Trophoblast cell (in vitro differentiated cells and primary cell): ENCODE data around the gene IDS.
"Not testable (repeated sequence)": the region's sequence is repeated elsewhere in the genome, so short reads cannot be mapped to it uniquely, and the experiment has no call there.

Source experiments
- DNase-seq, 2 donors: peaks; one replicate each; pipeline ENCODE4 v3.0.0-alpha.2; 2016
- H2AFZ ChIP-seq: 2 replicates; pipeline ENCODE4 v1.6.1; 2013; ENCODE audit warnings: low read length, moderate library complexity, mild to moderate bottlenecking; ENCODE audit not compliant: insufficient read depth, poor library complexity
- H2AK5ac ChIP-seq: 2 replicates; pipeline ENCODE4 v1.6.1; 2013; ENCODE audit warnings: mild to moderate bottlenecking, low read length
- H2BK120ac ChIP-seq: 2 replicates; pipeline ENCODE4 v1.6.1; 2013; ENCODE audit warnings: low read length, mild to moderate bottlenecking, moderate library complexity; ENCODE audit not compliant: insufficient read depth, poor library complexity
- H2BK12ac ChIP-seq: 2 replicates; pipeline ENCODE4 v1.6.1; 2013; ENCODE audit warnings: mild to moderate bottlenecking, low read length, moderate library complexity
- H2BK5ac ChIP-seq: 2 replicates; pipeline ENCODE4 v1.6.1; 2013; ENCODE audit warnings: low read length, low read depth, moderate library complexity, mild to moderate bottlenecking; ENCODE audit not compliant: poor library complexity
- H3K14ac ChIP-seq: 2 replicates; pipeline ENCODE4 v1.6.1; 2013; ENCODE audit warnings: mild to moderate bottlenecking, low read length
- H3K18ac ChIP-seq: 2 replicates; pipeline ENCODE4 v1.6.1; 2013; ENCODE audit warnings: mild to moderate bottlenecking, low read length
- H3K23ac ChIP-seq: 2 replicates; pipeline ENCODE4 v1.6.1; 2013; ENCODE audit warnings: low read length
- H3K27ac ChIP-seq: 2 replicates; pipeline ENCODE4 v1.5.1; 2013; ENCODE audit warnings: low read depth, mild to moderate bottlenecking, inconsistent platforms, low read length, moderate library complexity
- H3K27me3 ChIP-seq: 2 replicates; pipeline ENCODE4 v1.6.1; 2013; ENCODE audit warnings: inconsistent platforms, mild to moderate bottlenecking, low read length, moderate library complexity; ENCODE audit not compliant: insufficient read depth
- H3K36me3 ChIP-seq, 2 experiments: 1 replicate in 1 of 2; 2 replicates in 1 of 2; pipeline ENCODE4 v1.6.1; 2013; ENCODE audit warnings: low read length in 2 of 2, mild to moderate bottlenecking in 2 of 2, moderate library complexity in 1 of 2; ENCODE audit not compliant: insufficient read depth in 2 of 2, control insufficient read depth in 1 of 2
- H3K4ac ChIP-seq: 2 replicates; pipeline ENCODE4 v1.6.1; 2013; ENCODE audit warnings: low read depth, mild to moderate bottlenecking, low read length, moderate library complexity
- H3K4me1 ChIP-seq, 2 experiments: 1 replicate in 1 of 2; 2 replicates in 1 of 2; pipeline ENCODE4 v1.6.1; 2013; ENCODE audit warnings: low read length in 2 of 2, mild to moderate bottlenecking in 2 of 2, moderate library complexity in 1 of 2; ENCODE audit not compliant: insufficient read depth in 2 of 2, control insufficient read depth in 1 of 2
- H3K4me2 ChIP-seq: 2 replicates; pipeline ENCODE4 v1.6.1; 2013; ENCODE audit warnings: inconsistent platforms, mild to moderate bottlenecking, low read length, moderate library complexity
- H3K4me3 ChIP-seq: 2 replicates; pipeline ENCODE4 v1.5.1; 2013; ENCODE audit warnings: mild to moderate bottlenecking, low read depth, low read length, inconsistent platforms
- H3K79me1 ChIP-seq: one replicate; pipeline ENCODE4 v1.6.1; 2013; ENCODE audit warnings: low read length
- H3K79me2 ChIP-seq: 2 replicates; pipeline ENCODE4 v1.6.1; 2013; ENCODE audit warnings: low read length, mild to moderate bottlenecking; ENCODE audit not compliant: control insufficient read depth, insufficient read depth, poor library complexity
- H3K9ac ChIP-seq: 2 replicates; pipeline ENCODE4 v1.6.1; 2013; ENCODE audit warnings: mild to moderate bottlenecking, low read length
- H3K9me3 ChIP-seq: 2 replicates; pipeline ENCODE4 v1.6.1; 2013; ENCODE audit warnings: low read depth, mild to moderate bottlenecking, control low read depth, inconsistent platforms, low read length; ENCODE audit not compliant: insufficient read depth
- H4K12ac ChIP-seq: 2 replicates; pipeline ENCODE4 v1.6.1; 2013; ENCODE audit warnings: low read depth, mild to moderate bottlenecking, low read length, moderate library complexity
- H4K8ac ChIP-seq: 2 replicates; pipeline ENCODE4 v1.6.1; 2013; ENCODE audit warnings: low read depth, mild to moderate bottlenecking, low read length, moderate library complexity
- H4K91ac ChIP-seq: one replicate; pipeline ENCODE4 v1.6.1; 2013; ENCODE audit warnings: low read depth, mild to moderate bottlenecking, low read length, moderate library complexity
- WGBS: extraction: QIAGEN DNeasy Blood & Tissue Kit; methylation state at CpG from one replicate; pipeline ENCODE4 v1.1.7; 2013; ENCODE audit warnings: missing lambda C conversion rate; ENCODE audit not compliant: insufficient read length, insufficient coverage; ENCODE audit errors: extremely low coverage; 5-methylcytosine and 5-hydroxymethylcytosine counted together

The IDS gene

DNA sequence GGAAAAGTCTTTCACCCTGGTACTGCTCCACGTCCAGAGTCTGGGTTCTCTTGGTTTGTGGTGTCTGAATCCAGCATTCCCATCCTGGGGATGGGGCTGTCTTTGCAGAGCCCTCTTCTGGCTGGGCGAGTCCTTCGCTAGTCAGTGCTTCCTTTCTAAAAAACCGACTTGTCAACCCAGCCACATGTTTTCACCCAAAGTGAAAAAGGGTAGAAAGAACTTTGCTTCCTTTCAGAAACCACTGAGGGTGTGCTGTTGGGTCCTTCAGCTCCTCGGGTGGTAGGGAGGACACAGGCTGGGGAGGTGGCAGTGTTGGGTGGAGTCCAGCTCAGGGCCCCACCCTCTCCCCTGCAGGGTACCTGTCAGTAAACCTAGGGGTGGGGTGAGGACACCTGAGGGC lies 20.8 kb upstream of the IDS start:
- not testable (repeated sequence) for H3K4me2 ChIP-seq, H3K4me1 ChIP-seq, DNase-seq, H2BK5ac ChIP-seq, H2AFZ ChIP-seq, H2AK5ac ChIP-seq, H3K36me3 ChIP-seq, H3K4ac ChIP-seq, H3K4me3 ChIP-seq, H4K12ac ChIP-seq, H3K79me2 ChIP-seq, H4K8ac ChIP-seq, H3K18ac ChIP-seq, H3K9ac ChIP-seq, H3K79me1 ChIP-seq, H3K9me3 ChIP-seq, H3K23ac ChIP-seq, H3K27me3 ChIP-seq, H2BK120ac ChIP-seq, H3K27ac ChIP-seq, H3K14ac ChIP-seq
- WGBS = no CpG with 5 or more reads among the region's 5 CpGs
- H2BK12ac ChIP-seq = peak overlapping the region; percentile 40
- H4K91ac ChIP-seq = peak overlapping the region; percentile 11

DNA sequence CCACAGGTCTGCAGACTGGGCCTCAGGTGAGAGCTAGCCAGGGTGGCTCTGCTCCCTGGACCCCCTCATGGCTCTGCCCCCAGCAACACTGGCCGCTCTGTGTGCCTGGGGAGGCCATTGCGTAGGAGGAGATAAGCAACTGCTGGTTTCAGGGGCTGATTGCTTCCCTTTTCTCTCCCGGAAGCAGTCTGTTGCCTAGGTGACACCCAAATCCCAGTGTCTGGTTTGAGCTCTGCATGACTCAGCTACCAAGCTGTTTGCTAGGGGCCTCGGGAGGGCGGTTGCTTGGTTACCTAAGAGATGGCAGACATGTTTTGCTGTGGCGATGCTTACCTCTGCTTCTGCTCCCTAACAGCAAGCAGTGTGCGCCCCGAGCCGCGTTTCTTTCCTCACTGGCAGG lies 20.3 kb upstream of the IDS start:
- not testable (repeated sequence) for H3K4ac ChIP-seq, H3K79me1 ChIP-seq, H4K8ac ChIP-seq, H3K4me2 ChIP-seq, H2BK120ac ChIP-seq, H3K36me3 ChIP-seq, H3K27ac ChIP-seq, H3K27me3 ChIP-seq, H3K79me2 ChIP-seq, H3K4me3 ChIP-seq, H2BK5ac ChIP-seq, H3K14ac ChIP-seq, H3K9me3 ChIP-seq, H3K4me1 ChIP-seq, H3K9ac ChIP-seq, H4K12ac ChIP-seq, H2AFZ ChIP-seq, H3K18ac ChIP-seq, H2BK12ac ChIP-seq, H2AK5ac ChIP-seq, H3K23ac ChIP-seq, H4K91ac ChIP-seq
- WGBS = no CpG with 5 or more reads among the region's 10 CpGs
- DNase-seq = peak; percentile 38 to 55

DNA sequence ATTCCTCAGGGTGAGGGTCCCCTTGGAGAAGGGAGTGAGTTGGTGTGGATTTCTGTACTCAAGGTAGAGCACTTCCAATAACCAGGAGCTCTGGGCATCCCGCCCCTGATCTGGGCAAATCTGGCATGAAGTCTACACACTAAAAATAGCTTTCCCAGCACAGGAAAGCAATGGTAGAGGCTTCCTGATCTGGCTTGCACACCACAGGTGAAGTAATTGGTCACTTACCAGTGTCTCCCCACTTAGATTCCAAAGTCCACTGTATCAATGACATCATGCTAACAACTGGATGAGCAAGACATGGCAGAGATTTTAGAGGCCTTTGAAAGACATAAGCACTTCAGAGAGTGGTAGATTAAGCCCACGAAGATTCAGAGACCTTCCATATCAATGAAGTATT lies 17.8 kb upstream of the IDS start:
- Histone ChIP-seq H3K27ac (no peak overlapping the region), H3K9ac (no peak overlapping the region), H3K27me3 (no peaks in the 10 kb centered on the region), H3K4me3 (no peak overlapping the region), H4K91ac (no peak overlapping the region), H3K4me1 (no peaks in the 10 kb centered on the region), H4K12ac (no peak overlapping the region), H3K4ac (no peak overlapping the region), H3K4me2 (no peak overlapping the region), H2BK12ac (no peak overlapping the region), H3K36me3 (no peaks in the 10 kb centered on the region), H2BK120ac (no peak overlapping the region), H2BK5ac (no peak overlapping the region), H3K79me2 (no peaks in the 10 kb centered on the region), H3K23ac (no peak overlapping the region), H2AK5ac (no peak overlapping the region), H4K8ac (no peak overlapping the region), H3K14ac (no peak overlapping the region), H3K18ac (no peak overlapping the region), H2AFZ (no peak overlapping the region), H3K9me3 (no peaks in the 10 kb centered on the region), H3K79me1 (no peaks in the 10 kb centered on the region)
- no peak for DNase-seq
- no CpG with 5 or more reads among the region's 2 CpGs for WGBS

DNA sequence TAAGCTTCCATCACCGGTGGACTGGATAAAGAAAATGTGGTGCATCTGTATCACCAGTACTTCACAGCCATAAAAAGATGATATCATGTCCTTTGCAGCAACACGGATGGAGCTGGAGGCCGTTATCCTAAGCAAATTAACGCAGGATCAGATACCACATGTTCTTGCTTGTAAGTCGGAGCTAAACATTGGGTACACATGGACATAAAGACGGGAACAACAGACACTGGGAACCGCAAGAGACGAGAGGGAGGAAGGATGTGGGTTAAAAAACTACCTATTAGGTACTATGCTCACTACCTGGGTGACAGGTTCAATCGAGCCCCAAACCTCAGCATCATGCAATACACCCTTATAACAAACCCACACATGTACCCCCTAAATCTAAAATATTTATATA lies 16.3 kb upstream of the IDS start:
- H3K4me1 ChIP-seq = no peaks in the 10 kb centered on the region
- no peak overlapping the region for H3K14ac ChIP-seq
- H3K23ac ChIP-seq = no peak overlapping the region
- H3K79me2 ChIP-seq = no peaks in the 10 kb centered on the region
- no peak overlapping the region for H2AK5ac ChIP-seq
- no peaks in the 10 kb centered on the region for H3K27me3 ChIP-seq
- no peaks in the 10 kb centered on the region for H3K79me1 ChIP-seq
- no peak overlapping the region for H3K4ac ChIP-seq
- no peak overlapping the region for H4K8ac ChIP-seq
- H3K18ac ChIP-seq = no peak overlapping the region
- H2BK12ac ChIP-seq = no peak overlapping the region
- H3K4me2 ChIP-seq = no peak overlapping the region
- H4K91ac ChIP-seq = no peak overlapping the region
- H3K4me3 ChIP-seq = no peak overlapping the region
- H3K27ac ChIP-seq = no peak overlapping the region
- no peak overlapping the region for H4K12ac ChIP-seq
- no peaks in the 10 kb centered on the region for H3K9me3 ChIP-seq
- H2BK120ac ChIP-seq = no peak overlapping the region
- WGBS = no CpG with 5 or more reads among the region's 9 CpGs
- H2BK5ac ChIP-seq = no peak overlapping the region
- no peak for DNase-seq
- no peaks in the 10 kb centered on the region for H3K36me3 ChIP-seq
- H3K9ac ChIP-seq = no peak overlapping the region
- no peak overlapping the region for H2AFZ ChIP-seq
